HG02981 (cell line): ENCODE results near the gene GFRA4.

ENCODE experiments used
- ATAC-seq: cut with Tn5 transposase; IDR thresholded peaks from one replicate; pipeline ENCODE4 v1.9.1; 2021; ENCODE audit warnings: mild to moderate bottlenecking, moderate library complexity; ENCODE audit not compliant: unreplicated experiment

Gene GFRA4

GRCh38 chr20:3674995-3675900 lies 12.0 kb upstream of the GFRA4 start:
- no peak for ATAC-seq

- no peak for ATAC-seq
Observed at GRCh38 chr20:3674447-3674846, 11.2 kb upstream of the GFRA4 start.

GRCh38 chr20:3673221-3674070 lies 10.2 kb upstream of the GFRA4 start:
- ATAC-seq: no peak

- no peak for ATAC-seq
Observed at GRCh38 chr20:3672547-3673171, 9.5 kb upstream of the GFRA4 start.

- ATAC-seq: no peak
Observed at GRCh38 chr20:3671986-3672546, 8.9 kb upstream of the GFRA4 start.

GRCh38 chr20:3670945-3671344 lies 7.7 kb upstream of the GFRA4 start:
- no peak for ATAC-seq

- ATAC-seq: no peak
Observed at GRCh38 chr20:3670511-3670910, 7.3 kb upstream of the GFRA4 start.

- no peak for ATAC-seq
Observed at GRCh38 chr20:3669710-3670367, 6.6 kb upstream of the GFRA4 start.

- no peak for ATAC-seq
Observed at GRCh38 chr20:3667434-3668037, 4.3 kb upstream of the GFRA4 start.

GRCh38 chr20:3663858-3664257 lies 659 bp upstream of the GFRA4 start:
- ATAC-seq: no peak

GRCh38 chr20:3661814-3662665 lies 1.2 kb downstream of the GFRA4 start:
- no peak for ATAC-seq

GRCh38 chr20:3661060-3661813 lies 2.0 kb downstream of the GFRA4 start:
- ATAC-seq: no peak

GRCh38 chr20:3660262-3661059 lies 2.7 kb downstream of the GFRA4 start:
- no peak for ATAC-seq

- ATAC-seq: no peak
Observed at GRCh38 chr20:3659492-3660261, 3.5 kb downstream of the GFRA4 start.

GRCh38 chr20:3658716-3659491 lies 4.3 kb downstream of the GFRA4 start:
- ATAC-seq: peak; percentile 89

GRCh38 chr20:3658019-3658715 lies 5.0 kb downstream of the GFRA4 start:
- ATAC-seq: no peak
